ENCODE results near the gene TMLHE.
"Not testable (repeated sequence)": the region's sequence is repeated elsewhere in the genome, so short reads cannot be mapped to it uniquely, and the experiment has no call there.

Gene TMLHE

DNA sequence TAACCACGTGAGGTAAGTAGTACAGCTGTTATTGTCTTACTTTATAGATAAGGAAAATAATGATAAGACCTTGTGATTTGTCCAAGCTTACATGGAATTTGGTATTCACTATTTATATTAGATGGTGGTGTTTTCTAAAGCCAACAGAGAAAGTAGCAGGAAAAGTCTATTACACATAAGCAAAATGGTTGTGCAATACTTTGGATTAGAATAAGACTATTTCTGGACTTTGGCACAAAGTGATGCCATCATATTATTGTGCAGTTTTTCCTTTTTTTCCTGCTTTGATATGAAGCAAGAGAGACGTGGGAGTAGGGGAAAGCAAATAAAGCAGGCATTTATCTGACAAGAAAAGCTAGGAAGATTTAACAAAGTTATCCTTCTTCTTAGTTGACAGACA, 117.6 kb downstream of the TMLHE start:
- not testable (repeated sequence) for DNase-seq (ENCODE audit: low read depth in 3 of 3)

DNA sequence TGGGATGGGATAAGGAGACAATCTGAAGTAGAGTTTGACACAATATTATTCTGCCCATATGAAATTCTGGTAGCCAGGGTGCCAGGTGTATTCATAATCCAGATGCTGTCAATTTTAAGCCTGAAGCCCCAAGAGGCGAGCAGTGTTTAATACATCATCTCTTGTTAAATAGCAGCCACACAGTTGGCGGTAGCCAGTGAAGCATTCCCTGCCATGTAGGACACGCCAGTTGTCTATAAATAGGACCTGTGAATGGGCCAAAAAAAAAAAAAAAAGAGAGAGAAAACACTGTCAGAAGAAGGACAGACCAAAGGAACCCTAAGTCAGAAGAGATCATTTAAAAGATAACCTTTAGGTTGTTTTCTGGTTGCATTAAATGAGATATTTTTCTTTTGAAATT, 121.3 kb downstream of the TMLHE start:
- DNase-seq (ENCODE audit: low read depth in 3 of 3), result not testable (repeated sequence)

- DNase-seq (ENCODE audit: low read depth in 3 of 3), result not testable (repeated sequence)
Observed at GRCh38 chrX:155477136-155477535, 135.6 kb downstream of the TMLHE start.

- not testable (repeated sequence) for DNase-seq (ENCODE audit: low read depth in 3 of 3)
Observed at GRCh38 chrX:155466269-155466938, 146.3 kb downstream of the TMLHE start.

DNA sequence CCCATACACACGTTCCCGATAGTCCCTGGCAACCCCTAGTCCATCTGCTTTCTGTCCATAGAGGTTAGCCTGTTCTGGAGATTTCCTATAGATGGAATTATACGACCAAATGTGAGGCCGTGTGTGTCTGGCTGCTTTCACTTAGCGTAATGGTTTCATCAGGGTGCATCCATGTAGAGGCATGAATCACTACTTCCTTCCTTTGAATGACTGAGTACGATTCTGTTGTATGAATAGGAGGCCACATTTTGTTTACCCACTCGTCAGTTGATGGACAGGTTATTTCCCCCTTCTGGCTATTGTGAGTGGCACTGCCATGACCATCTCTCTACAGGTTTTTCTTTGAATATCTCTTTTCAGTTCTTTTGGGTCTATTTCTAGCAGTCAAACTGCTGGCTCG, 152.3 kb downstream of the TMLHE start:
- not testable (repeated sequence) for DNase-seq (ENCODE audit: low read depth in 3 of 3)

DNA sequence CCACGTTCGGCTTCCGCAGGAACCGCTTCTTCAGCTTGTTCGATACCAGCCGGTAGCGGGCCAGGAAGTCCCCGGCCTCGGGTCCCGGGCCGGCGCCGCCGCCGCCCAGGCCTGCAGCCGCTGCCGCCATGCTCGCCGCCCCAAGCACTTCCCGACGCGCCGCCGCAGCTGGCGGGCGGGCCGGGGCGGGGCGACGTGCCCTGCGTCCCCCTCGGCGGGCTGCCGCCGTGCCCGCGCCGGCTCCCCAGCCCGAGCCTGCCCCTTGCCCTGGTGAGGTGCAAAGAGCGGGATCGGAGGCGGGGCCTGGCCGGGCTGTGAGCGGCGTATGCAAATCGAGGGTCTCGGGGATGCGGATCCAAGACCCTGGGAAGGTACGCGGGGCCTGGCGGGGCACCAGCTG, 154.3 kb downstream of the TMLHE start, which contains the start of gene F8A3:
F8A3 (minus strand) TSS at position 150 of the 400 bp plus-strand sequence; CDS start at position 130, 20 bp downstream.
- DNase-seq (ENCODE audit: low read depth in 3 of 3), result not testable (repeated sequence)

GRCh38 chrX:155457761-155458447, 154.8 kb downstream of the TMLHE start:
- not testable (repeated sequence) for DNase-seq (ENCODE audit: low read depth in 3 of 3)

- DNase-seq (ENCODE audit: low read depth in 3 of 3), result no peak
Observed at GRCh38 chrX:155441097-155441496, 171.7 kb downstream of the TMLHE start.
